ENCODE results near the gene YWHAQ. TPM values are rescaled to one million over a fixed set of nuclear protein-coding genes. Genes with fewer than 3 reads are reported as not detected.

The YWHAQ gene
- total RNA-seq, 1 experiment from 2014 or later, result 391 TPM

DNA sequence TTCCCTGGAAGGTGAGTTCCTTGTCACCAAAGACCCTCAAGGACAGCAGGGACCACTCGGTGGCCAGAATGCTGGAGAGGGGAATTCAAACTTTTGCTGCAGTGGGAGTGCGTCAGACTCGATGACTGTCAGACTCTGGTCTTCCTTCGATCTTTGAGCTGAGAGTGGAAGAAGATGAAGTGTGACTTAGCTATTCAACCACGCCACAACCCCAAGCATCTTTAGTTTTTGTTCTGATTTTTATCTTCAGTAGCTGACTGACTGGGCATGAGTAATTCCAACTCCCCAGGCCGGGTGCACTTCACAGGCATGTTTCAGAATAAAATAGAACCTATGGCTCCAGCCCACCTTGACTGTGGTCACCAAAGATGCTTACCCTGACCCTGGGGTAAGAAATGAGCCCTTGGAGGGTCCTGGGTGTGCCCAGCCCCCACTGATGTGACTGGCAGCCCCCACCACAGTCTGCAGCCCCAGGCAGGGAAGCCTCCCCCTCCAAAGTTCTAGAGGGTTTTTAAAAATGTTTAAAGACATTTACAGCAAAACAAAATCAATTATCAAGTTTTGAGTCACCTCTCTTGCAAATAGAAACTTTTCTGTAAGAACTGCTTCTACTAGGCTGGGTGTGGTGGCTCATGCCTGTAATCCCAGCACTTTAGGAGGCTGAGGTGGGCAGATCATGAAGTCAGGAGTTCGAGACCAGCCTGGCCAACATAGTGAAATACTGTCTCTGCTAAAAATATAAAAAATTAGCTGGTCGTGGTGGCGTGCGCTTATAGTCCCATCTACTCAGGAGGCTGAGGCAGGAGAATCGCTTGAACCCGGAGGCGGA, 24.9 kb upstream of the YWHAQ start:
- DNase-seq (ENCODE audit: low spot score), result no peak

DNA sequence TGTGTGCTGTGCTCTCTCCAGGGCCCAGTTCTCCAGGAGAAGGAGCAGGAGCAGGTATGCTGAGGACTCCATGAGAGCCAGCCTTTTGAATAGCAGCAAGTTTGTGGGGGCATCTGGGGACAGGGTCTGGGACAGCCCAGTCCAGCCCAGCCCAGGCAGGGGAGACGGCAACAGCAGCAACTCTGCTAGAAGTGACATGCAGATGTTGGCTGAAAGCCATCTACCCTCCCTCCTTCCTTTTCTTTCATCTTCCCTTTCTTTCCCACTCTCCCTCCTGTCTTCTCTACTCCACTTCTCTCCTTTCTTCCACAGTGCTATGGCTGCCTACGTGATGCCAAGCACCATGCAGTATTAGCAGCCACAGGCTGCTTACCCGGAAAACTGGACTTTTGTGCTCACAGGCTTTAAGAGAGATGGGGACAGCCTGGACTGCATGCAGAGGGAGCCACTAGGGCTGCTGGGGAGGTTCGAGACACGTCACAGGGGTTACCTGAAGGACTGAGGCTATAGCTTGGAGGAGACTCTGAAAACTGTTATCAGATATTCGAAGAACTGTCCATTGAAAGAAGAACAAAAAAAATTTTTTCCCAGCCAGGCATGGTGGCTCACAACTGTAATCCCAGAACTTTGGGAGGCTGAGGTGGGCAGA, 23.8 kb upstream of the YWHAQ start:
- DNase-seq (ENCODE audit: low spot score), result no peak

DNA sequence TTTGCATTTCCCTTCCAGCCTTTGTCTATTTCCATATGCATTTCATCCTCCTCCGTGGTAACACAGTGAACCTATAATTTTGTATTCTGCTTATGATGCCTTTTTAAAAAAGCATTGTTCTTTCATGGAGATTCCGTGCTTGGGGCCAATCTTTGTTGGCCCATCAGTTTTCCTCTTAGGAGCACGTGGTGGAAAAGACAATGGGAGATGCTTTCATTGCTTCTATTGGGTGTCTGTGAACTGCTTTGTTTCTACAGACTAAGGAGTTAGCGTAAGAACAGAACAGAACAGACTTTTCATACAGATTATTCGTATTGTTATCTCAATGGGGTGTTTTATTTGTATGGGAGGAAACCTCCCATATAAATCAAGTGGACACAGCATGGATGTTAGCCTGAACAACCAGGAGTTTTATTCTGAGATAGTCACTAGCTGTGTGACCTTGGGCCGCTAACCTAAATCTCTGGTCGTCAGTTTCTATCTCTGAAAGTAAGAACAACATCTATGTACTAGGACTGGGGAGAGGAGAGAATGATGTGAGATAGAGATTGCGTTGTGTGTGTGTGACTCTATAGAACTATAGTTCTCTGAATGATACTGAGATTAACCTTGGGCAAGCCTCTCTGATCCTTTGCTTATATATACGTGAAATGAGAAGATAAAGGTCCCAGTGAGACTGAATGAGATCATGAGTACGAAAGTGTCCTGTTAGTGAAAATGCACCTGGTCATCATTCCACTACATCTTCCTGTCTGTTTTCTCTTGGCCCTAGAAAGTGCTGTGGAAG, 22.9 kb upstream of the YWHAQ start:
- no peak for DNase-seq (ENCODE audit: low spot score)

DNA sequence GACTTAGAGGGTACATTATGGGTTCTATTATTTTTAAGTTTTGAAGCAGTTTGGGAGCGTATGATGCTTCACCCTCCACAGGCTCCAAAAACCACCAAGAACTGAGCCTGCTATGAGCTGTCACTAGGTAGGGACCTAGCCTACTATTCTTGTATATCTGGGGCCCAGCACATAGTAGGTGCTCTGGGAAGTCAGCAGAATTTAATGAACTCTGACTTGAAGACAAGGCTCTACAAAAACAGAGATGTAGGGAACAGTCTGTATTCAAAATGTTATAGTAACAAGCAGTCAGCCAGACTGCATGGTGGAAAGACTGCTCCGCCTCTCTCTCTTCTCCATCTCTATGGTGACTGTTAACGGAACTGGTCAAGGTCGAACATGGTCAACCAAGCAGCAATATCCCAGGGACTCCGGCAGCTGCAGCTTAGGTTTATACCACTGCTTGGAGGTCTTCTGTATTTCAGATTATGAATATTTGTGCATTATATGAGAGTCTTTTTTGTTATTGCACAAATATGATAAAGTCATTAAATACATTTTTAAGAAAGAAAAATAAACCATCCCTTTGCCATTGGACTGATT, 22.2 kb upstream of the YWHAQ start:
- DNase-seq (ENCODE audit: low spot score), result no peak

DNA sequence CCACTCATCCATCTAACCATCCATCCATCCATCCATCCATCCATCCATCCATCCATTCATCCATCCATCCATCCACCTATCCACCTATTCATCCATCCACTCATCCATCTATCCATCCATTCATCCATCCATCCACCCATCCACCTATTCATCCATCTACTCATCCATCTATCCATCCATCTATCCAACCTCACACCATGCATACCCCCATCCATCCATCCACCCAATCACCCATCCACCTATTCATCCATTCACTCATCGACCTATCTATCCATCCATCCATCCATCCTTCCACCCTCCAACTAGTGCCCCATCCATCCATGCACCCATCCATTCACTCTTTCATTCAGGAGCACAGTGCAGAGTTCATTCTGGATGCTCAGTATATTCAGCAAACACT, 21.5 kb upstream of the YWHAQ start:
- DNase-seq (ENCODE audit: low spot score), result no peak

- DNase-seq (ENCODE audit: low spot score), result no peak
These were observed 19.5 kb upstream of the YWHAQ start for GRCh38 chr2:9650119-9650821.

DNA sequence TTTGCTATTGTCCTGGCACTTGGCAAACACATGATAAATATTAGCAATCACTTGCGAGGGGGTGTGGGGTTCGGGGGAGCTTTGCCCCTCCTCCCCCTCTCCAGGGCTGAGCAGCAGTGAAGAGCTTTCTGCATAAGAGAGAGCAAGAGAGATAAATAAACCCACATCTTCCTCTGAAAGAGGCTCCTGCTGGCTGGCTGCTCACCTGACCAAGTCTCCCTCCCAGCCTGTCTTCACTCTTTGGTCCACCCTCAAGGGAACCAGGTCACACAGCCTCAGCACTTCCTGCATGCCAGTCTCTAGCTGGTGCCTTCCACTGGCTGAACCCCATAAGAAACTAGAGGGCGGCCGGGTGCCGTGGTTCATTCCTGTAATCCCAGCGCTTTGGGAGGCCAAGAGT, 18.5 kb upstream of the YWHAQ start:
- DNase-seq (ENCODE audit: low spot score), result no peak

DNA sequence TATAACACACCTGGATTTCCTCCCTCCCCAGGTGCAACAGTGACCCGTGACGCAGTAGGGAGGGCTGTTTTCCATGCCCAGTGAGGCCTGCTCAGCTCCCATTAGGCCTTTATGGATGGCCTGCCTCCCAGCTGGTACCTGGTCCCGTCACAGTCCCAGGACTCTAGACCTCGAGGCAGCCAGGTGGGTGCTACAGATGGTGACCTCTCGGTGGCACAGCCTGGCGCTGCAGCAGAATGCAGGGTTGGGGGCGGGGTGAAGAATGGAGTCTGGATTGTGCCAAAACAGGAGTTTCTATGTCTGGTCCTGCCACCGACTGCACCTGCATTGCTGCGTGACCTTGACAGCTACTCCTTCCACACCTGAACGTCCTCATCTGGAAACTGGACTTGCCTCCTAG, 18.0 kb upstream of the YWHAQ start:
- DNase-seq (ENCODE audit: low spot score), result no peak

- DNase-seq (ENCODE audit: low spot score), result no peak
These were observed 17.1 kb upstream of the YWHAQ start for GRCh38 chr2:9647884-9648283.

GRCh38 chr2:9646196-9647030, 15.6 kb upstream of the YWHAQ start:
- DNase-seq (ENCODE audit: low spot score), result no peak

- no peak for DNase-seq (ENCODE audit: low spot score)
These were observed 13.8 kb upstream of the YWHAQ start for GRCh38 chr2:9644603-9645002.

DNA sequence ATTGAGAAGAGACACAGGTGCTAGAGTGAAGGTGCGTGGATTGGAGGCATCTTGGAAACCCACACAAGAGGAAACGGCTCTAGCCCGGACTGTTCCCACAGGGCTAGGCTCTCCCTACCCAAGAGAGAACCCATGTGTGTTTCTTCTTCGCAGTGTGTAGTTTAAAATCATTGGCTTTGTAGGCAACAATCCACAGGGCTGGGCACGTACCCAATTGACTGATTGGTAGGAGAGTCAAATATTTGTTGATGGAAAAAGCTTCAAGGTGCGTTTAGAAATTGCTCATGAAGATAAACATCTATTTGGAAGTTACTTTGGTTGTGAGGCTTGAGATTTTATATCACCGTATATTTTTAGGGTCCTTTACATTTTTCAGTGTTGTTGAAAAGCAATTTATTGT, 13.2 kb upstream of the YWHAQ start:
- no peak for DNase-seq (ENCODE audit: low spot score)

DNA sequence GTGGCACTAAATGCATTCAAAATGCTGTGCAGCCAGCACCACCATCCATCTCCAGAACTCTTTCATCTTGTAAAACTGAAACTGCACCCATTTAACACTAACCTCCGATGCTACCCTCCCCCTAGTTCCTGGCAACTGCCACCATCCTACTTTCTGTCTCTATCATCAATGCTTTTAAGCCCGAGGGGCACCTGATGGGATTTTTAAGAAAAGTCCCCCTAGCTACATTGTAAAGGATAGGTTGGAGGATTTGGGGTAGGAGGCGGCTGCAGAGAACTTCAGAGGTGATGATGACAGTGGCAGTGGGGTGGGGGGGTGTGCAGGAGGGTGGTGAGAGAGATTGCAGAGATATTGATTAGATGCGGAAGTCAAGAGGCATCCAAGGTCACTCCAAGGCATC, 10.8 kb upstream of the YWHAQ start:
- DNase-seq (ENCODE audit: low spot score), result no peak

DNA sequence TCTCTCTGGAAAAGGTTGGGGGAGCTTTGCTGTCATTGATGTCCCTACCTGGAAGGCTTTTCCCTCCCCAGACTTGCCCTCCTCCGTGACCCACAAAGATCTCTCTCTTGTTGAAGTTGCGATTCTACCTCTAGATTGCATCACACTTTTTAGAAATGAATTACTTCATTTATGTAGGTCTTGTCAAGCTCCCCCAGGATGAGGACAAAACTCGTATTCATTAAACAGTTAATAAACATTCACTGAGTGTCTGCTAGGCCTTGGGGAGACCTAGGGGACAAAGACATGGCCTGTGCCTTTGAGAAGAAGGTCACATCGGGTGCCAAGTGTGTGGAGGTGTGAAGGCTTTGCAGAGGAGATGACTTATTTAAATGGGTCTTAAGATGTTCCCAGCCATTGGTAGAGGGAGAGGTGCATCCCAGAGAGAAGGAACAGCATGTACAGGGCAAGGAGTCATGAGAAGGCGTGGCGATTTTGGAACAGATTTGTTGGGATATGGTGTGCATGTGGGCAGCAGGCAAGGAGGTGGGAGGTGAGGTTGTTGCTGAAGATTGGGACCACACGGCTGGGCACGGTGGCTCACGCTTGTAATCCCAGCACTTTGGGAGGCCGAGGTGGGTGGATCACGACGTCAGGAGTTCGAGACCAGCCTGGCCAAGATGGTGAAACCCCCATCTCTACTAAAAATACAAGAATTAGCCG, 9.8 kb upstream of the YWHAQ start:
- DNase-seq (ENCODE audit: low spot score), result no peak

- DNase-seq (ENCODE audit: low spot score), result no peak
These were observed 9.0 kb upstream of the YWHAQ start for GRCh38 chr2:9639740-9640343.

DNA sequence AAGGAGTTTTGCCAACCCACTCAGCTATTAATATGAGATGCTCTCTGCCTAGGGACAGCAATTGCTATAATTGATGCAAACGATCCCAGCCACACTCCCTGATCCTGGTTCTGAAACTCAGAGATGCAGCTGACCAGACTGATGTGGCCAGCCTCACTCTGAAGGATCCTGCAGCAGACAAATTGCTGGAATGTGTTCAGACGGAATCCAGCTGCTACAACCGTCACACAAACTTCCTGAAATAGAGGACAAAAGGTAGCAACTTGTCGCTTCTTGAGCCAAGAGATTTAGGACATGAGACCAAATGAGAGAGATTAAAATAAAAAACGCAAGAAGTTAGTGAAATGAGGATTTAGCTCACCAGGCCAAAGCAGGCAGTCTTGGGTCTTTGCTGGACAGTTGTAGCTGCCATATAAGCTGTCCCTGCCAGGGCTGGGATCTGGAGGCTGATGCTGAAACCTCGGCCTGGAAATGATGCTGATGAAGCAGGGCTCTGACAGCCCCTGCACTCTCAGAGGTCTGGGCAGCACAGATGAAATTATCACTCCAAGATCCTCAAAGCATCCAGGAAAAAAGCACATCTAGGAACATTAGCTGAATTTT, 8.3 kb upstream of the YWHAQ start:
- no peak for DNase-seq (ENCODE audit: low spot score)

DNA sequence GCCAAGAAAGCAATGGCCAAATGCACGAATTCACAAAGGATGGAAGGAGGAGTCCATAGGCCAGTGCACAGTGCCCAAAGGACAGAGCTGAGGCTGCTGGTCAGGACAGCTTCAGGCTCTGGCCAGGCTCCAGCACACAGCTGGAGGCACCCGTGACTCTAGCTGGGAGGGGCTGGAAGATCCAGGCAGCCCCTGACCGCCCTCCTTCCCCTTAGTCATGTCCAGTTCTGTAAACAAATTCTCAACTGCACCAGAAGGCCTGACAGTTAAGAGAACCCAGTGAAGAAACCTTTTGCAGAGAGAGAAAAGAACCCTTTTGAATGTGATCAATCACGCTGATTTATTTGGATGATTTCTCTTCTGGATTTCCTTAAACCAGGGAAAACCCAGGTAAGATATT, 7.7 kb upstream of the YWHAQ start:
- DNase-seq (ENCODE audit: low spot score), result peak; percentile 85

- no peak for DNase-seq (ENCODE audit: low spot score)
These were observed 6.5 kb upstream of the YWHAQ start for GRCh38 chr2:9637330-9637729.

DNA sequence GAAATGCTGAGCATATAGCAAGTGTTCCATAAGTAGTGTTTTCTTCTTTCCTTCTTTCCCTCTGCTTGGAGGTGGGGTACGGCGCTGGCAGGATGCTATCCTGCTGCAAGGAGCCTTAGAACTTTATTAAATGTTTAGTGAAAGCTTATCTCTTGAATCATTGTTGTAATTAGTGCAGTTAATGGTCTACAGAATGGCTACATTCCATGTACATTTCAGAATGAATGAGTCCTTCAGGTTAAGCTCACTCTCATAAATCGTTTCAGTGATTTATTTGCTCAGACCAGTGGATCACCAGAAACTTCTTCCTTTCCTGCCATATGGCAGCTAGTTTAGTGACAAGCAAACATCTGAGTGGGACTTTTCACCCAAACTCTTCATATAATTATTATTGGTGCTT, 3.3 kb upstream of the YWHAQ start:
- no peak for DNase-seq (ENCODE audit: low spot score)
